ENCODE measurements around the gene CPE.

CPE gene

DNA sequence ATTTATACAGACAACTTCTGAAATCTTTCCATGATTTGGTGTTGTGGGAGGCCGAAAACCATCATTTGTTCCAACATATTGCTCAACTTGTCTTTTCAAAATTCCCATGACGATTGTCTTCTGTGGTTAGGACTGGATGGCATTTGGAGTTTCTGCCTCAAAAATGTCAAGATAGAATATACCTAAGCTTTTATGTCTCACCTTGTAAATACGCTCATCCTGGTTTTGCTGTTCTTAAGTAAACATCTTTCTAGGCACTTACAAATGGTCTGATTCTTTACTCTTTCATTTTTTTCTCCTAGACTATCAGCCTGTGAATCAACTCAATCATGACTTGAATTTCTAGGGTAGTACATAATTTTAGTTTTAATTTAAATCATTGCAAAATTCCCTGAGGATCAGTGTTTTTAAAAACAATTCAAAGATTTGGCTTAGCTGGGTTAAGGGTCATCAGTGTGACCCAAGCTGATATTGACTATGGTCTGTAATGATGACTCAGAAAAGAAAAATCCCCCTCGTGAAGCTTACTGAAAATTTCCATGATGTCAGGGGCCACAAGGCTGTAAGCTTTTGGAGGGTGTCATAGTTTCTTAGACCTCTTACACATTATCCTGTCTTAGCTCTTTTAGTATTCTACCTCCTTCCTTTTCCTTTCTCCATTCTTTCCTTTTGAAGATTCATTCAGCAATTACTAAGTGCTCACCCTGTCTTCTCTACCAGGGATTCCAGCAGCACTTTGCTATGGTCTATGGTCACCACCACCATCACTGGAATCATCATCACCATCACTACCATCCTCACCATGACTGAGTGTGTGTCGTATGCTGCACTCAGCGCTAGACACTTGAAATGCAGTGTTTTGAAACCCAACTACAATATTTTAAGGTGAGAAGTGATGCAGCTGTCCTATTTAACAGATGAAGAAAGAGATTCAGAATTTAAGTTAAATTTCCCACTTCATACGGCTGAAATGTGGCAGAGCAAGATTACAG is 124.4 kb downstream of the CPE start:
- H3K36me3 ChIP-seq (ENCODE audit: insufficient read depth, low read length), result no peaks in the 10 kb centered on the region
- TF ChIP-seq, protein P1, sequence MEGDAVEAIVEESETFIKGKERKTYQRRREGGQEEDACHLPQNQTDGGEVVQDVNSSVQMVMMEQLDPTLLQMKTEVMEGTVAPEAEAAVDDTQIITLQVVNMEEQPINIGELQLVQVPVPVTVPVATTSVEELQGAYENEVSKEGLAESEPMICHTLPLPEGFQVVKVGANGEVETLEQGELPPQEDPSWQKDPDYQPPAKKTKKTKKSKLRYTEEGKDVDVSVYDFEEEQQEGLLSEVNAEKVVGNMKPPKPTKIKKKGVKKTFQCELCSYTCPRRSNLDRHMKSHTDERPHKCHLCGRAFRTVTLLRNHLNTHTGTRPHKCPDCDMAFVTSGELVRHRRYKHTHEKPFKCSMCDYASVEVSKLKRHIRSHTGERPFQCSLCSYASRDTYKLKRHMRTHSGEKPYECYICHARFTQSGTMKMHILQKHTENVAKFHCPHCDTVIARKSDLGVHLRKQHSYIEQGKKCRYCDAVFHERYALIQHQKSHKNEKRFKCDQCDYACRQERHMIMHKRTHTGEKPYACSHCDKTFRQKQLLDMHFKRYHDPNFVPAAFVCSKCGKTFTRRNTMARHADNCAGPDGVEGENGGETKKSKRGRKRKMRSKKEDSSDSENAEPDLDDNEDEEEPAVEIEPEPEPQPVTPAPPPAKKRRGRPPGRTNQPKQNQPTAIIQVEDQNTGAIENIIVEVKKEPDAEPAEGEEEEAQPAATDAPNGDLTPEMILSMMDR (conservative IDR thresholded peaks at IDR 0.05; ENCODE audit: low read length), result no peak
- H2AFZ ChIP-seq (ENCODE audit: low read length), result no peak overlapping the region
- H3F3A ChIP-seq (ENCODE audit: low read depth), result no peaks in the 10 kb centered on the region
- H3K4me2 ChIP-seq (ENCODE audit: low read depth, low read length, poor library complexity, severe bottlenecking), result no peak overlapping the region
- no peaks in the 10 kb centered on the region for H3K9me3 ChIP-seq (ENCODE audit: insufficient read depth, low read depth, low read length)
- H3K4me1 ChIP-seq (ENCODE audit: insufficient read depth, low read length, poor library complexity, severe bottlenecking), result no peaks in the 10 kb centered on the region
- no peaks in the 10 kb centered on the region for H4K20me1 ChIP-seq (ENCODE audit: insufficient read depth, low read length, poor library complexity, severe bottlenecking)
- H3K27me3 ChIP-seq (ENCODE audit: insufficient read depth, low read length, poor library complexity, severe bottlenecking), result no peaks in the 10 kb centered on the region
- no peak overlapping the region for H3K4me3 ChIP-seq (ENCODE audit: low read length, poor library complexity, severe bottlenecking)
- no peaks in the 10 kb centered on the region for H3K9me2 ChIP-seq (replicated peaks; ENCODE audit: low read depth, low read length)
- no peaks in the 10 kb centered on the region for H3K79me2 ChIP-seq (ENCODE audit: insufficient read depth, low read length)
- H3K9ac ChIP-seq (ENCODE audit: low read depth, low read length, poor library complexity, severe bottlenecking), result no peak overlapping the region

DNA sequence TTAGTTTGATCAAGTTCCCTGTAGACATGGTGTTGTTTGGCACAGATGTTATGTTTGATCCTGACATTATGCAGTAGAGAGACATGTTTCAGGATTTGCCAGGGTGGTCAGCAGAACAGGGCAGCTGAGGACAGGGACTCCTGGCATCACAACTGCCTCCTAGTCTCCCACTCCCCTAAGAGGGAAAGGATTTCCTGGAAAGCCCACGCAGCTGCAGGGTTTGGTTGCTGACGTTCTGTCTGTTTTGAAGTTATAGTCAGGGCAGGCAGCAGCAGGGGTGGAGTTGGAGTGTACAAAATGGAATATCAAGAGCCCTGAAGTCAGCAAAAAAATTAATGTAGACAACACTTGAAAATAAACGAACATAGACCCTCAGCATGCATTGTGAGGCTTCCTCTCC is 125.4 kb downstream of the CPE start:
- H3K9ac ChIP-seq (ENCODE audit: low read depth, low read length, poor library complexity, severe bottlenecking), result no peak overlapping the region
- TF ChIP-seq, protein P1 (conservative IDR thresholded peaks at IDR 0.05; ENCODE audit: low read length), result no peak
- TF ChIP-seq EZH2phosphoT487 (IDR thresholded peaks at IDR 0.05; ENCODE audit: borderline replicate concordance), result no peak
- H3K27me3 ChIP-seq (ENCODE audit: insufficient read depth, low read length, poor library complexity, severe bottlenecking), result no peaks in the 10 kb centered on the region
- H3K9me3 ChIP-seq (ENCODE audit: insufficient read depth, low read depth, low read length), result no peaks in the 10 kb centered on the region
- no peaks in the 10 kb centered on the region for H3F3A ChIP-seq (ENCODE audit: low read depth)
- no peaks in the 10 kb centered on the region for H3K9me2 ChIP-seq (replicated peaks; ENCODE audit: low read depth, low read length)
- no peaks in the 10 kb centered on the region for H3K79me2 ChIP-seq (ENCODE audit: insufficient read depth, low read length)
- no peak overlapping the region for H2AFZ ChIP-seq (ENCODE audit: low read length)
- H3K4me2 ChIP-seq (ENCODE audit: low read depth, low read length, poor library complexity, severe bottlenecking), result no peak overlapping the region
- H3K4me3 ChIP-seq (ENCODE audit: low read length, poor library complexity, severe bottlenecking), result no peak overlapping the region
- H3K36me3 ChIP-seq (ENCODE audit: insufficient read depth, low read length), result no peaks in the 10 kb centered on the region
- no peaks in the 10 kb centered on the region for H3K4me1 ChIP-seq (ENCODE audit: insufficient read depth, low read length, poor library complexity, severe bottlenecking)
- no peaks in the 10 kb centered on the region for H4K20me1 ChIP-seq (ENCODE audit: insufficient read depth, low read length, poor library complexity, severe bottlenecking)

DNA sequence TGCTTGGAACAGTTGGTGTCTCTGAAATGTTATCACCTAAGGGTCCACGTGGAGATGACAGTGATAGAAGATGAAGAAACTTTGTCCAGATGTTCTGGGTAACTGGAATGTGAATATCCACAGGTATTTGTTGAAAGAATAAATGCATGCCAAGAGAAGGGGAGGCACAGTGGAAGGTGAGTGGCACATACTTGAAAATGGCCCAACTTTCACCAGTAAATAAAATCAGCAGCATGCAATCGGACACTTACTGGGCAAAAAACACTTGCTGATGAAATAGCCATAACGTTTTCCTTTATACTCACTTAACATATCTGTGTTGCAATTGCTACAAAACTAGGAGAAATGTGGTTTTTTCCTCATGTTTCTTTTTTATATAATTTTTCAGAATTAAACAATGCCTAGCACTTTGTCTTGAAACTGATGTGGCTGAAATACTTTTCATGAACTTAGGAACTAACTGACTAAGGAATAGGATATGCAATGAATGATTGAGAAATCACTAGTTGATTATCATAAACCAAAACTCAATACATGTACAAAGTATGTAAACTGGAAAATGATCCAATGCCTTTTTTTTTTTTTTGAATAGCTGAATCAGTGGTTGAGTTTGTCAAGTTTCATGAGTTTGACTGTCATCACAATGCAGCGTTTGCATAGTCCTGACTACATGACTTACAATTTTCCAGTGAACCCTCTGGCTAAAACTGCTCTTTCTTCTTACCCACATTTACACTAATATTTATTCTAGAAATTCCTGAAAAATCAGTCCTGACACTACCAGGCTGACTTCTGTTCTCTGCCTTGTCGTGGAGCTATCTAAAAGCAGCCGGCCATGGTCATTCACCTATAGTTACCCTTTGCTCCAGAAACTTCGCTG is 127.4 kb downstream of the CPE start:
- H2AFZ ChIP-seq (ENCODE audit: low read length), result no peak overlapping the region
- no peak overlapping the region for H3K9ac ChIP-seq (ENCODE audit: low read depth, low read length, poor library complexity, severe bottlenecking)
- no peaks in the 10 kb centered on the region for H3K9me3 ChIP-seq (ENCODE audit: insufficient read depth, low read depth, low read length)
- H3K79me2 ChIP-seq (ENCODE audit: insufficient read depth, low read length), result no peaks in the 10 kb centered on the region
- no peaks in the 10 kb centered on the region for H3K36me3 ChIP-seq (ENCODE audit: insufficient read depth, low read length)
- TF ChIP-seq EZH2phosphoT487 (IDR thresholded peaks at IDR 0.05; ENCODE audit: borderline replicate concordance), result no peak
- TF ChIP-seq, protein P1 (conservative IDR thresholded peaks at IDR 0.05; ENCODE audit: low read length), result no peak
- no peaks in the 10 kb centered on the region for H3K9me2 ChIP-seq (replicated peaks; ENCODE audit: low read depth, low read length)
- H3K4me3 ChIP-seq (ENCODE audit: low read length, poor library complexity, severe bottlenecking), result no peak overlapping the region
- no peak overlapping the region for H3K4me2 ChIP-seq (ENCODE audit: low read depth, low read length, poor library complexity, severe bottlenecking)
- H3K27me3 ChIP-seq (ENCODE audit: insufficient read depth, low read length, poor library complexity, severe bottlenecking), result no peaks in the 10 kb centered on the region
- no peaks in the 10 kb centered on the region for H4K20me1 ChIP-seq (ENCODE audit: insufficient read depth, low read length, poor library complexity, severe bottlenecking)
- H3F3A ChIP-seq (ENCODE audit: low read depth), result no peaks in the 10 kb centered on the region
- no peaks in the 10 kb centered on the region for H3K4me1 ChIP-seq (ENCODE audit: insufficient read depth, low read length, poor library complexity, severe bottlenecking)

Measured in Loucy (cell line).